Fibroblast of mammary gland (primary cell): ENCODE results near the gene FAM131C.
"Not testable (repeated sequence)": the region's sequence is repeated elsewhere in the genome, so short reads cannot be mapped to it uniquely, and the experiment has no call there.

Source experiments
- DNase-seq: peaks from one replicate; pipeline ENCODE4 v3.0.0-alpha.2; 2010; ENCODE audit warnings: low read depth
- H3K4me3 ChIP-seq: 2 replicates; pipeline ENCODE4 v1.5.1; 2011; ENCODE audit warnings: low read depth, mild to moderate bottlenecking, low read length, moderate library complexity; ENCODE audit not compliant: control insufficient read depth
- CTCF ChIP-seq: conservative IDR thresholded peaks from 2 replicates; pipeline ENCODE4 v1.5.1; 2011; ENCODE audit warnings: low read depth, low read length, inconsistent platforms; ENCODE audit not compliant: control insufficient read depth, insufficient read depth

FAM131C gene

DNA sequence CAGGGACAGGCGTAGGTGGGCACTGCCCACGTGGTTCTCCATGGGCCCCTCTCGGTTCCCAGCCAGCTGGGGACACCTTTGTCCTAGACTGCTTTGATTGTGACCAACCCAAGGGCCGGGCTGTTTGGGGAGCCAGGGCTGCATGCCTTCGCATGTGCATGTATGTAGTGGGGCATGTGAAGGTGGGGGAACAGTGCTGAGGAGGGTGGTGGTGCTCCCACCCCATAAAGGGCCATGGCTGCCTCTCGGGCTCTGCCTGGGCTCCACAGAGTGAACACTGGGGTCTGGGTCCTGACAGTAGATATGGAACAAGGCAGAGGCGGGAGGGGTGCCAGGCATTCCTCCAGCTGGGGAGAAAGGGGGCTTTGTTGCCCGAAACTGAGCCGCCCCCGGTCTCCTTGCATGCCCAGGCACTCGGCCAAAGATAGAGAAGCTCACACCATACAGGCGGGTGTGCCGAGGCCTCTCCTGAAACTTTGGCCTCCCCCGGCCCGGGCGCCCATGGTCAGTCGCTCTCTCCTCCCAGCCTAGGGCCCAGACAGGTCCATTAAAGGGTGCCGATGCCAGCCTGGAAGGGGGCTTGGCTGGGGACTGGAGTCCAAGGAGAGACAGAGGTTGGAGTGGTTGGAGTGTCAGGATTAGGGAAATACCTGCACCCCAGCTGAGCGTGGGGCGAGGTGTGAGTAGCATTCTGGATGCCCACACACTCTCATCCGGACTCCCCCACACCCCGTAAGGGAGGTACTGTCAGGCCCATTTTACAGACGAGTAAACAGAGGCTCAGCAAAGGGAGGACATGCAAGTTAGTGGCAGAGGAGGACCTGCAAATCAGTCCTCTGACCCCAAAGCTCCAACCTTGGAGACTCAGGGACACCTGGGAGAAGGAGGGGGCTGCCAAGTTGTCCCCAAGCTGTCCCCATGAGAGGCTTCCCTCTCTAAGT lies 41.3 kb upstream of the FAM131C start:
- no peak for DNase-seq
- no peak overlapping the region for H3K4me3 ChIP-seq
- no peak for TF ChIP-seq CTCF

- H3K4me3 ChIP-seq: no peak overlapping the region
- no peak for DNase-seq
- no peak for TF ChIP-seq CTCF
Observed at GRCh38 chr1:16112596-16113555, 39.4 kb upstream of the FAM131C start.

DNA sequence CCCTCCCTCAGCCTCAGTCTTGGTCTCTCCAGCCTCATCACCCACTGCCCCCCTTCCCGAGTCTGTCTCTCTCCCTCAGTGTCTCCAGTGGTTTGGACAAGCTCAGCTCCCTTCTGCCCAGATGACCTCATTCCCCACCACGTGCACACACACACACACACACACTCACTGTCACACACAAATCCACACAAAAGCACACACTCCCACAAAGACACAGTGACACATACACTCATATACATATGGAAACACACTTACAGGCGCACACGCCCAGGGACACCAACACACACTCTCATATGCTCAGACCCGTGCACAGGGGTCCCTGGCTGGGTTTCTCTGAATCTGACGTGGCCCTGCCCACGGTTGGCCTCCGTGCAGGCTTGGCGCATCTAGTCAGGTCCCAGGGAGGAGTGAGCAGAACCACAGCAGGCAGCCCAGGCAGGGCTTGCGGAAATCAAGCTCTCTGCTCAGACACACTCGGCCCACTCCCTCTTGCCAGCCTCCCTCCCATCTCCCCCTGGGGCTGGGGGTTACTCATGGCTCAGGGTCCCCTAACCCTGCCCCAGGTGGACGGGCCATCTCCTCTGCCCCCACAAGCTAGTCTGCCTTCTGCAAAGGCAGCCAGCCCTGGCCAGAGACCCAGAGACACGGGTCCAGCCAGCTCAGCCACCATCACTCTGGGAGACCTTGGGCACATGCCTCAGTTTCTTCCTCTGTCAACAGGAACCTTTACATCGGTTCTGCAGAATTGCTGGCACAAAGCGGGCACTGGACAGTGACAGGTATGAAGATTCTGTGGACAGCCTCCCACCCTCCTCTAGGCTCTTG lies 38.5 kb upstream of the FAM131C start:
- H3K4me3 ChIP-seq: no peak overlapping the region
- no peak for TF ChIP-seq CTCF
- DNase-seq: peak; percentile 83

DNA sequence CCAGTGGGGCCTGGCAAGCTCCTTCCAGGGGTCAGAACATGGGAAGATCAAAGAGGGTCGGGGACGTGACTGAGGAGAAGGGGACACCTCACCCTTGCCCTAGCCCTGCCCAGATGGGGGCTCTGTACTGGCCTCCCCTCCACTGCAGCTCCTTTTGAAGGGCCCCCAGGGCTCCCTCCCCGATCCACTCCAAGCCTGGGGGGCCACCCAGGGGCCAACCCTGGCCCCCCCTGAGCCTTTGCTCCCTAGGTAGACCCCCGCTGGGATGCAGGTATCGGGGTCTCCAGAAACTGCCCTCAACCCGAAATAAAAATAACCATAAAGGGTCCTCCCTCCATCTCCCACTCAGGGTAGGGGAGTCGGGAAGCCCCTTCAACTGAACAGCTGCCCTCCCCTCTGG lies 37.4 kb upstream of the FAM131C start:
- no peak overlapping the region for H3K4me3 ChIP-seq
- TF ChIP-seq CTCF: no peak
- no peak for DNase-seq

DNA sequence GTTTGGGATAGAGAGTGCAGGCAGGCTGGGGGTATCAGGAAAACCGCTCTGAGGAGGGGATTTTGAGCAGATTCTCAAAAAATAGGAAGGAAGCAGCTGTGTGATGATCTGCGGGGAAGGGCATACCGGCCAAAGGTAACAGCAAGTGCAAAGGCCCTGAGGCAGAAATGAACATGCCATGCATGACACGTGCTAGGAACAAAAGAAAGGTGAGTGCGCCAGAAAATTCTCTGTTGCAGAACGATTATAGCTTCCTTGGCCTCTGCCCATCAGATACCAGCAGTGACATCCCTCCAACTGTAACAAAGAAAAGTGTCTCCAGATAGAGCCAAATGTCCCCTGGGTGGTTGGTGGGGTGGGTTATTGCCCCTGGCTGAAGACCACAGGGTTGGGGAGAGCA lies 37.0 kb upstream of the FAM131C start:
- no peak for DNase-seq
- no peak overlapping the region for H3K4me3 ChIP-seq
- TF ChIP-seq CTCF: no peak

GRCh38 chr1:16109571-16109970 lies 36.1 kb upstream of the FAM131C start:
- H3K4me3 ChIP-seq: no peak overlapping the region
- TF ChIP-seq CTCF: no peak
- no peak for DNase-seq

- DNase-seq, H3K4me3 ChIP-seq: not testable (repeated sequence)
Observed at GRCh38 chr1:16107039-16107438, 33.6 kb upstream of the FAM131C start.
